HepG2 (cell line): ENCODE data around the gene TBCCD1. TPM values are rescaled to one million over a fixed set of nuclear protein-coding genes. Genes with fewer than 3 reads are reported as not detected.

Experiments used
- ATAC-seq: fragments of 200-7000 bp; cut with Tn5 transposase; 3 replicates; pipeline ENCODE4 v1.9.1; 2020; ENCODE audit warnings: mild to moderate bottlenecking, moderate library complexity
- BruUV-seq: library from RNA; stranded (reverse); fragments of 400-500 nt; replicated peaks from 2 replicates; lab custom pipeline; 2021; lab: Mats Ljungman, UMichigan
- CTCF ChIA-PET: fragments of 300-600 bp; formaldehyde crosslinking; extraction: SDS; loops from one replicate; lab custom pipeline; 2021; ENCODE audit warnings: low total read pairs, inconsistent platforms, low intra/inter-chr PET ratio; lab: Yijun Ruan, JAX
- POLR2A ChIA-PET: fragments of 350-600 bp; sonication (Branson Sonifier 250); formaldehyde crosslinking; loops from one replicate; lab custom pipeline; 2020; ENCODE audit warnings: antibody characterized with exemption, inconsistent platforms; lab: Yijun Ruan, JAX
- DNase-seq: peaks from one replicate; pipeline ENCODE4 v3.0.0-alpha.2; 2015; ENCODE audit warnings: low spot score
- FAIRE-seq: peaks from 3 replicates; lab custom pipeline; 2011; peaks lifted over from hg19 to GRCh38; lab: Jason Lieb, UNC
- H2AFZ ChIP-seq: one replicate; pipeline ENCODE4 v1.6.1; 2011; ENCODE audit warnings: low read length, inconsistent platforms
- H3K27ac ChIP-seq: fragments of 300-600 bp; 3 replicates; pipeline ENCODE4 v1.8.0; 2011; ENCODE audit warnings: mixed run types, mild to moderate bottlenecking, mixed read lengths, low read length, inconsistent platforms; ENCODE audit not compliant: insufficient read depth; ENCODE audit errors: extremely low read length
- H3K27me3 ChIP-seq, 2 experiments: fragments of 200-600 bp in 1 of 2; 2 replicates in 1 of 2; 3 replicates in 1 of 2; pipeline versions ENCODE4 v1.6.0 to v1.8.0; 2011; ENCODE audit warnings: low read length in 2 of 2, mild to moderate bottlenecking in 2 of 2, moderate library complexity in 2 of 2, inconsistent platforms in 1 of 2; ENCODE audit not compliant: insufficient read depth in 2 of 2, control insufficient read depth in 1 of 2
- H3K36me3 ChIP-seq, 2 experiments: fragments of 200-600 bp in 1 of 2; replicated peaks in 1 of 2; 2 replicates in 1 of 2; 3 replicates in 1 of 2; pipeline versions ENCODE4 v1.5.1 to v1.8.0; 2011; ENCODE audit warnings: low read length in 2 of 2, inconsistent platforms in 1 of 2; ENCODE audit not compliant: insufficient read depth in 2 of 2, control insufficient read depth in 1 of 2
- H3K4me1 ChIP-seq: 2 replicates; pipeline ENCODE4 v1.5.1; 2012; ENCODE audit warnings: low read length, inconsistent platforms; ENCODE audit not compliant: insufficient read depth
- H3K4me2 ChIP-seq: 2 replicates; pipeline ENCODE4 v1.6.0; 2011; ENCODE audit warnings: low read depth, low read length, inconsistent platforms
- H3K4me3 ChIP-seq, 3 experiments: fragments of 200-600 bp in 1 of 3; sonication (generic), shearing (Covaris generic) in 1 of 3; replicated peaks in 1 of 3; 2 replicates each; pipeline ENCODE4 v1.5.1; 2011 to 2016; ENCODE audit warnings: low read length in 3 of 3, inconsistent platforms in 2 of 3, low read depth in 2 of 3, mild to moderate bottlenecking in 2 of 3, control low read depth in 1 of 3, mixed read lengths in 1 of 3; ENCODE audit not compliant: insufficient read depth in 1 of 3
- H3K79me2 ChIP-seq: one replicate; pipeline ENCODE4 v1.6.1; 2011; ENCODE audit warnings: low read length, inconsistent platforms; ENCODE audit not compliant: insufficient read depth
- H3K9ac ChIP-seq: 2 replicates; pipeline ENCODE4 v1.6.0; 2011; ENCODE audit warnings: mild to moderate bottlenecking, low read depth, low read length, inconsistent platforms; ENCODE audit not compliant: insufficient read depth
- H3K9me3 ChIP-seq: 2 replicates; pipeline ENCODE4 v1.5.1; 2012; ENCODE audit warnings: mild to moderate bottlenecking, low read length
- H4K20me1 ChIP-seq: 2 replicates; pipeline ENCODE4 v1.6.0; 2011; ENCODE audit warnings: inconsistent platforms, mild to moderate bottlenecking, low read length, moderate library complexity; ENCODE audit not compliant: insufficient read depth
- ARNTL ChIP-seq: sonication (generic); formaldehyde crosslinking; IDR thresholded peaks from 2 replicates; pipeline ENCODE4 v1.4.0; 2020; ENCODE audit warnings: mild to moderate bottlenecking, missing genetic modification reagents
- GATA4 ChIP-seq: sonication (generic); IDR thresholded peaks from 2 replicates; pipeline ENCODE4 v1.6.1; 2016; ENCODE audit warnings: antibody characterized with exemption, low read depth, borderline replicate concordance
- LCORL ChIP-seq, 2 experiments: fragments of 450-650 bp in 1 of 2; sonication (generic) in 1 of 2; formaldehyde crosslinking in 1 of 2; IDR thresholded peaks; 2 replicates each; pipeline versions ENCODE4 v1.5.0 to v1.6.1; 2017 to 2020; ENCODE audit warnings: antibody characterized with exemption in 1 of 2, missing genetic modification reagents in 1 of 2
- NCOA5 ChIP-seq: sonication (generic); formaldehyde crosslinking; IDR thresholded peaks from 2 replicates; pipeline ENCODE4 v1.4.0; 2020; ENCODE audit warnings: missing genetic modification reagents
- NFE2L1 ChIP-seq: sonication (generic); formaldehyde crosslinking; IDR thresholded peaks from 2 replicates; pipeline ENCODE4 v1.4.0; 2020; ENCODE audit warnings: missing genetic modification reagents, mild to moderate bottlenecking, borderline replicate concordance
- POLR2A ChIP-seq, 2 experiments: IDR thresholded peaks; 2 replicates each; pipeline ENCODE4 v1.6.1; 2011; ENCODE audit warnings: low read depth in 2 of 2, low read length in 2 of 2, mild to moderate bottlenecking in 1 of 2, moderate library complexity in 1 of 2; ENCODE audit not compliant: insufficient read depth in 1 of 2
- RBM22 ChIP-seq: fragments of 200-400 bp; formaldehyde crosslinking; optimal IDR thresholded peaks from 2 replicates; pipeline ENCODE3; 2017; ENCODE audit warnings: mild to moderate bottlenecking, low read length, moderate library complexity
- RXRB ChIP-seq: IDR thresholded peaks from 2 replicates; pipeline ENCODE4 v1.6.1; 2016; ENCODE audit warnings: borderline replicate concordance, missing genetic modification reagents, missing compliant biosample characterization
- TOPORS ChIP-seq: sonication (generic); formaldehyde crosslinking; IDR thresholded peaks from 2 replicates; pipeline ENCODE4 v1.8.0; 2023; ENCODE audit warnings: mild to moderate bottlenecking, missing genetic modification reagents
- ZBED4 ChIP-seq: sonication (generic); formaldehyde crosslinking; IDR thresholded peaks from 2 replicates; pipeline ENCODE4 v1.4.0; 2020; ENCODE audit warnings: missing genetic modification reagents, borderline replicate concordance
- ZIK1 ChIP-seq: sonication (generic); formaldehyde crosslinking; IDR thresholded peaks from 2 replicates; pipeline ENCODE4 v1.5.0; 2020; ENCODE audit warnings: mild to moderate bottlenecking, low read depth, missing genetic modification reagents, borderline replicate concordance
- ZNF264 ChIP-seq: sonication (generic); formaldehyde crosslinking; IDR thresholded peaks from 2 replicates; pipeline ENCODE4 v1.4.0; 2020; ENCODE audit warnings: missing genetic modification reagents
- ZNF614 ChIP-seq: IDR thresholded peaks from 2 replicates; pipeline ENCODE4 v1.6.1; 2018; ENCODE audit warnings: missing biosample characterization, missing genetic modification reagents, inconsistent platforms, borderline replicate concordance
- ZNF616 ChIP-seq: sonication (generic); formaldehyde crosslinking; IDR thresholded peaks from 2 replicates; pipeline ENCODE4 v1.5.0; 2020; ENCODE audit warnings: low read depth, mild to moderate bottlenecking, missing genetic modification reagents
- WGBS: methylation state at CpG from one replicate; pipeline ENCODE4 v1.1.6; 2017; ENCODE audit warnings: low lambda C conversion rate; 5-methylcytosine and 5-hydroxymethylcytosine counted together
- in situ Hi-C: cut with HindIII; loops from 2 replicates; pipeline ENCODE4 v1.10.0; 2017; ENCODE audit warnings: low pct_unique_long_range_greater_than_20kb; ENCODE audit not compliant: extremely low pct_ligation_motif_present
- intact Hi-C: fragments of 100-400 bp; cut with micrococcal nuclease; formaldehyde crosslinking; loops from one replicate; pipeline ENCODE4 v1.10.0; 2022; ENCODE audit not compliant: unreplicated experiment
- polyA plus RNA-seq, 8 experiments: library from polyadenylated mRNA; depleted of rRNA in 3 of 8; stranded (reverse) in 7 of 8; unstranded in 1 of 8; fragments of >200 nt; fragmentation: Illumina TruSeq in 4 of 8; extraction: Trizol in 4 of 8; gene quantifications; 2 replicates each; pipeline versions ENCODE4 v1.2.1 to v1.2.3, GENCODE V29; 2011 to 2016; ENCODE audit warnings: low read depth in 4 of 8, missing spikeins in 1 of 8, mixed read lengths in 1 of 8; ENCODE audit not compliant: insufficient read depth in 1 of 8
- total RNA-seq, 5 experiments: library from RNA; depleted of rRNA; stranded (reverse); fragments of >200 nt; fragmentation: Illumina TruSeq; extraction: Trizol; gene quantifications; 2 replicates each; pipeline ENCODE4 v1.2.3, GENCODE V29; 2016; ENCODE audit warnings: low read depth in 1 of 5
- TF ChIP-seq, protein P1 (sequence below): sonication (generic); formaldehyde crosslinking; IDR thresholded peaks from 2 replicates; pipeline ENCODE4 v1.5.1; 2020; ENCODE audit warnings: mild to moderate bottlenecking, missing genetic modification reagents, borderline replicate concordance

TBCCD1 gene
- total and polyA plus RNA-seq, 2 of the 13 experiments (the other 11 are each of a cell fraction or from before 2014, with no cell fraction given) = 13.6 to 16.2 TPM

GRCh38 chr3:186616299-186616617 lies 49.1 kb upstream of the TBCCD1 start:
- FAIRE-seq = no peak
- intact Hi-C loops = no loop called here
- H2AFZ ChIP-seq = no peak overlapping the region
- TF ChIP-seq ZIK1 (CRISPR knock-in tag) (0 out of 2 replicates have a peak, but pooled peaks have one; percentile 17), ZBED4 (no peak), LCORL (IDR thresholded peaks at IDR 0.05) (no peak), LCORL (CRISPR knock-in tag; IDR thresholded peaks at IDR 0.05) (peak; percentile 5; the same call in 1 of the 2 replicates), ZNF614 (no peak), ARNTL (CRISPR knock-in tag) (no peak), POLR2A (IDR thresholded peaks at IDR 0.05; ENCODE audit: insufficient read depth in 1 of 2, low read depth in 2 of 2, low read length in 2 of 2) (peak in 1 of 2 experiments; percentile 72; a peak in 1 of 4 replicates), ZNF264 (CRISPR knock-in tag) (0 out of 2 replicates have a peak, but pooled peaks have one; percentile 19), GATA4 (0 out of 2 replicates have a peak, but pooled peaks have one; percentile 49), NCOA5 (CRISPR knock-in tag) (peak; percentile 19; the same call in 1 of the 2 replicates), RXRB (CRISPR knock-in tag) (0 out of 2 replicates have a peak, but pooled peaks have one; percentile 8), NFE2L1 (CRISPR knock-in tag) (no peak), RBM22 (peak; percentile 85), ZNF616 (CRISPR knock-in tag) (0 out of 2 replicates have a peak, but pooled peaks have one; percentile 28), TOPORS (CRISPR knock-in tag) (0 out of 2 replicates have a peak, but pooled peaks have one; percentile 1)
- TF ChIP-seq, protein P1, sequence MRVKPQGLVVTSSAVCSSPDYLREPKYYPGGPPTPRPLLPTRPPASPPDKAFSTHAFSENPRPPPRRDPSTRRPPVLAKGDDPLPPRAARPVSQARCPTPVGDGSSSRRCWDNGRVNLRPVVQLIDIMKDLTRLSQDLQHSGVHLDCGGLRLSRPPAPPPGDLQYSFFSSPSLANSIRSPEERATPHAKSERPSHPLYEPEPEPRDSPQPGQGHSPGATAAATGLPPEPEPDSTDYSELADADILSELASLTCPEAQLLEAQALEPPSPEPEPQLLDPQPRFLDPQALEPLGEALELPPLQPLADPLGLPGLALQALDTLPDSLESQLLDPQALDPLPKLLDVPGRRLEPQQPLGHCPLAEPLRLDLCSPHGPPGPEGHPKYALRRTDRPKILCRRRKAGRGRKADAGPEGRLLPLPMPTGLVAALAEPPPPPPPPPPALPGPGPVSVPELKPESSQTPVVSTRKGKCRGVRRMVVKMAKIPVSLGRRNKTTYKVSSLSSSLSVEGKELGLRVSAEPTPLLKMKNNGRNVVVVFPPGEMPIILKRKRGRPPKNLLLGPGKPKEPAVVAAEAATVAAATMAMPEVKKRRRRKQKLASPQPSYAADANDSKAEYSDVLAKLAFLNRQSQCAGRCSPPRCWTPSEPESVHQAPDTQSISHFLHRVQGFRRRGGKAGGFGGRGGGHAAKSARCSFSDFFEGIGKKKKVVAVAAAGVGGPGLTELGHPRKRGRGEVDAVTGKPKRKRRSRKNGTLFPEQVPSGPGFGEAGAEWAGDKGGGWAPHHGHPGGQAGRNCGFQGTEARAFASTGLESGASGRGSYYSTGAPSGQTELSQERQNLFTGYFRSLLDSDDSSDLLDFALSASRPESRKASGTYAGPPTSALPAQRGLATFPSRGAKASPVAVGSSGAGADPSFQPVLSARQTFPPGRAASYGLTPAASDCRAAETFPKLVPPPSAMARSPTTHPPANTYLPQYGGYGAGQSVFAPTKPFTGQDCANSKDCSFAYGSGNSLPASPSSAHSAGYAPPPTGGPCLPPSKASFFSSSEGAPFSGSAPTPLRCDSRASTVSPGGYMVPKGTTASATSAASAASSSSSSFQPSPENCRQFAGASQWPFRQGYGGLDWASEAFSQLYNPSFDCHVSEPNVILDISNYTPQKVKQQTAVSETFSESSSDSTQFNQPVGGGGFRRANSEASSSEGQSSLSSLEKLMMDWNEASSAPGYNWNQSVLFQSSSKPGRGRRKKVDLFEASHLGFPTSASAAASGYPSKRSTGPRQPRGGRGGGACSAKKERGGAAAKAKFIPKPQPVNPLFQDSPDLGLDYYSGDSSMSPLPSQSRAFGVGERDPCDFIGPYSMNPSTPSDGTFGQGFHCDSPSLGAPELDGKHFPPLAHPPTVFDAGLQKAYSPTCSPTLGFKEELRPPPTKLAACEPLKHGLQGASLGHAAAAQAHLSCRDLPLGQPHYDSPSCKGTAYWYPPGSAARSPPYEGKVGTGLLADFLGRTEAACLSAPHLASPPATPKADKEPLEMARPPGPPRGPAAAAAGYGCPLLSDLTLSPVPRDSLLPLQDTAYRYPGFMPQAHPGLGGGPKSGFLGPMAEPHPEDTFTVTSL = 0 out of 2 replicates have a peak, but pooled peaks have one; percentile 13

More at GRCh38 chr3:186616299-186616617, 49.1 kb upstream of the TBCCD1 start:
- Histone ChIP-seq H3K4me1 (peaks cover 63% of the 10 kb centered on the region), H3K9ac (peak overlapping the region; percentile 26; the same call in 1 of the 2 replicates), H3K4me3 (peak overlapping the region; percentile 4 to 17 (median 17); a peak in 4 of 6 replicates), H3K36me3 (peaks cover 17 to 47% of the 10 kb centered on the region in 2 experiments), H3K27ac (peak overlapping the region; percentile 28), H3K4me2 (peak overlapping the region; percentile 92), H3K9me3 (no peaks in the 10 kb centered on the region), H4K20me1 (peaks cover 62% of the 10 kb centered on the region), H3K79me2 (peaks cover 31% of the 10 kb centered on the region), H3K27me3 (no peaks in the 10 kb centered on the region; a peak in 1 of 5 replicates)
- no TSS peak for BruUV-seq
- DNase-seq (no peak), ATAC-seq (no peak)
- ChIA-PET POLR2A (interaction anchor here (1.2 to 27.1 kb wide), 10 partner anchors 7 to 211 kb away, joined by 3 to 854 read pairs (median 5); partner anchors contain the start of genes DNAJB11 and TBCCD1), CTCF (interaction anchor here (1.8 to 2.7 kb wide), 2 partner anchors 27 kb away, joined by 15 to 20 read pairs; no protein-coding TSS in a partner anchor)
- in situ Hi-C loops = loop anchor here (10.0 kb wide), 1 partner anchor 139 kb away; no protein-coding TSS in a partner anchor
- WGBS = 78% methylated on average over 8 of the region's 8 CpGs
